Dendritic cell treated with granulocyte-macrophage colony-stimulating factor and Interleukin-4, amounts not matched to agents 40 ng/mL and 50 ng/mL, for 4 days (primary cell): Measurements from ENCODE around the gene THEM4.
"Not testable (repeated sequence)": the region's sequence is repeated elsewhere in the genome, so short reads cannot be mapped to it uniquely, and the experiment has no call there.

Experiments used
- H3K27ac Mint-ChIP-seq: one replicate; pipeline ENCODE4 v1.8.0; 2022; ENCODE audit warnings: mild to moderate bottlenecking, mixed read lengths
- H3K27me3 Mint-ChIP-seq: one replicate; pipeline ENCODE4 v1.8.0; 2022; ENCODE audit warnings: mild to moderate bottlenecking, mixed read lengths
- H3K36me3 Mint-ChIP-seq: one replicate; pipeline ENCODE4 v1.8.0; 2022; ENCODE audit warnings: low read depth, mixed read lengths
- H3K4me1 Mint-ChIP-seq: one replicate; pipeline ENCODE4 v1.8.0; 2022; ENCODE audit warnings: low read depth, mixed read lengths
- H3K4me3 Mint-ChIP-seq: one replicate; pipeline ENCODE4 v1.8.0; 2022; ENCODE audit warnings: mild to moderate bottlenecking, moderate library complexity, mixed read lengths
- H3K9me3 Mint-ChIP-seq: one replicate; pipeline ENCODE4 v1.8.0; 2022; ENCODE audit warnings: mixed read lengths
- intact Hi-C: fragments of 100-400 bp; cut with micrococcal nuclease; formaldehyde crosslinking; loops from one replicate; pipeline ENCODE4 v1.15.0; 2022

Gene THEM4

GRCh38 chr1:151916726-151917370, 7.5 kb upstream of the THEM4 start:
- intact Hi-C loops: no loop called here
- Mint-ChIP-seq H3K4me3 (no peak overlapping the region), H3K27ac (no peak overlapping the region), H3K9me3 (no peaks in the 10 kb centered on the region), H3K36me3 (no peaks in the 10 kb centered on the region), H3K4me1 (peaks cover 42% of the 10 kb centered on the region), H3K27me3 (no peaks in the 10 kb centered on the region)

- H3K27ac Mint-ChIP-seq: peak overlapping the region; percentile 6
- intact Hi-C loops: no loop called here
- H3K4me3 Mint-ChIP-seq: no peak overlapping the region
Observed at GRCh38 chr1:151915061-151915686, 5.9 kb upstream of the THEM4 start.

GRCh38 chr1:151914076-151914475, 4.8 kb upstream of the THEM4 start:
- H3K4me3 Mint-ChIP-seq: no peak overlapping the region
- peaks cover 25% of the 10 kb centered on the region for H3K4me1 Mint-ChIP-seq
- no peaks in the 10 kb centered on the region for H3K27me3 Mint-ChIP-seq
- H3K27ac Mint-ChIP-seq: no peak overlapping the region
- H3K36me3 Mint-ChIP-seq: peaks cover 5% of the 10 kb centered on the region
- intact Hi-C loops: no loop called here
- no peaks in the 10 kb centered on the region for H3K9me3 Mint-ChIP-seq

More at GRCh38 chr1:151915061-151915686, 5.9 kb upstream of the THEM4 start:
- Mint-ChIP-seq H3K4me1 (peaks cover 28% of the 10 kb centered on the region), H3K36me3 (no peaks in the 10 kb centered on the region), H3K9me3 (no peaks in the 10 kb centered on the region), H3K27me3 (no peaks in the 10 kb centered on the region)

- Mint-ChIP-seq H3K27me3 (no peaks in the 10 kb centered on the region), H3K4me1 (peaks cover 19% of the 10 kb centered on the region), H3K9me3 (peaks cover 4% of the 10 kb centered on the region), H3K27ac (no peak overlapping the region), H3K4me3 (no peak overlapping the region), H3K36me3 (peaks cover 7% of the 10 kb centered on the region)
- intact Hi-C loops: no loop called here
Observed at GRCh38 chr1:151912973-151913372, 3.7 kb upstream of the THEM4 start.

GRCh38 chr1:151908228-151908691, 1.1 kb downstream of the THEM4 start:
- Mint-ChIP-seq H3K9me3 (peaks cover 26% of the 10 kb centered on the region), H3K4me3 (no peak overlapping the region), H3K27me3 (no peaks in the 10 kb centered on the region), H3K27ac (peak overlapping the region; percentile 99), H3K4me1 (peaks cover 23% of the 10 kb centered on the region), H3K36me3 (peaks cover 33% of the 10 kb centered on the region)
- intact Hi-C loops: no loop called here

- H3K27me3 Mint-ChIP-seq: no peaks in the 10 kb centered on the region
- no peak overlapping the region for H3K27ac Mint-ChIP-seq
- H3K36me3 Mint-ChIP-seq: peaks cover 33% of the 10 kb centered on the region
- peaks cover 26% of the 10 kb centered on the region for H3K9me3 Mint-ChIP-seq
- intact Hi-C loops: no loop called here
- H3K4me3 Mint-ChIP-seq: no peak overlapping the region
- peaks cover 23% of the 10 kb centered on the region for H3K4me1 Mint-ChIP-seq
Observed at GRCh38 chr1:151907363-151908139, 1.8 kb downstream of the THEM4 start.

- peaks cover 36% of the 10 kb centered on the region for H3K9me3 Mint-ChIP-seq
- peaks cover 41% of the 10 kb centered on the region for H3K36me3 Mint-ChIP-seq
- H3K27me3 Mint-ChIP-seq, H3K4me3 Mint-ChIP-seq, intact Hi-C loops, H3K27ac Mint-ChIP-seq: not testable (repeated sequence)
- H3K4me1 Mint-ChIP-seq: peaks cover 23% of the 10 kb centered on the region
Observed at GRCh38 chr1:151906324-151906645, 3.0 kb downstream of the THEM4 start.

- Mint-ChIP-seq H3K4me1 (peaks cover 23% of the 10 kb centered on the region), H3K36me3 (peaks cover 45% of the 10 kb centered on the region), H3K9me3 (peaks cover 42% of the 10 kb centered on the region)
- intact Hi-C loops, H3K27me3 Mint-ChIP-seq, H3K4me3 Mint-ChIP-seq, H3K27ac Mint-ChIP-seq: not testable (repeated sequence)
Observed at GRCh38 chr1:151905443-151906323, 3.6 kb downstream of the THEM4 start.

- no peak overlapping the region for H3K4me3 Mint-ChIP-seq
- H3K27me3 Mint-ChIP-seq: no peaks in the 10 kb centered on the region
- H3K36me3 Mint-ChIP-seq: peaks cover 51% of the 10 kb centered on the region
- intact Hi-C loops: no loop called here
- peaks cover 23% of the 10 kb centered on the region for H3K4me1 Mint-ChIP-seq
- H3K27ac Mint-ChIP-seq: no peak overlapping the region
- peaks cover 48% of the 10 kb centered on the region for H3K9me3 Mint-ChIP-seq
Observed at GRCh38 chr1:151905070-151905442, 4.3 kb downstream of the THEM4 start.

GRCh38 chr1:151902858-151903257, 6.5 kb downstream of the THEM4 start:
- Mint-ChIP-seq H3K36me3 (peaks cover 47% of the 10 kb centered on the region), H3K4me1 (peaks cover 23% of the 10 kb centered on the region), H3K27me3 (no peaks in the 10 kb centered on the region), H3K4me3 (no peak overlapping the region), H3K9me3 (peaks cover 51% of the 10 kb centered on the region), H3K27ac (no peak overlapping the region)
- intact Hi-C loops: no loop called here

- intact Hi-C loops, H3K4me3 Mint-ChIP-seq, H3K27me3 Mint-ChIP-seq, H3K27ac Mint-ChIP-seq: not testable (repeated sequence)
- Mint-ChIP-seq H3K4me1 (peaks cover 26% of the 10 kb centered on the region), H3K9me3 (peaks cover 35% of the 10 kb centered on the region), H3K36me3 (peaks cover 26% of the 10 kb centered on the region)
Observed at GRCh38 chr1:151900804-151901203, 8.5 kb downstream of the THEM4 start.

GRCh38 chr1:151898519-151898991, 10.8 kb downstream of the THEM4 start:
- intact Hi-C loops: no loop called here
- Mint-ChIP-seq H3K4me3 (no peak overlapping the region), H3K27me3 (no peaks in the 10 kb centered on the region), H3K36me3 (peaks cover 26% of the 10 kb centered on the region), H3K27ac (no peak overlapping the region), H3K9me3 (peaks cover 30% of the 10 kb centered on the region), H3K4me1 (peaks cover 14% of the 10 kb centered on the region)

GRCh38 chr1:151897991-151898431, 11.3 kb downstream of the THEM4 start:
- Mint-ChIP-seq H3K36me3 (peaks cover 31% of the 10 kb centered on the region), H3K27me3 (no peaks in the 10 kb centered on the region), H3K4me1 (peaks cover 14% of the 10 kb centered on the region), H3K9me3 (peaks cover 30% of the 10 kb centered on the region), H3K4me3 (no peak overlapping the region), H3K27ac (no peak overlapping the region)
- intact Hi-C loops: no loop called here
